HepG2 (cell line): ENCODE data around the gene NLRC5. TPM values are rescaled to one million over a fixed set of nuclear protein-coding genes. Genes with fewer than 3 reads are reported as not detected.

Experiments used
- ATAD3A ChIP-seq: sonication (generic); formaldehyde crosslinking; IDR thresholded peaks from 2 replicates; pipeline ENCODE4 v1.4.0; 2020; ENCODE audit warnings: missing genetic modification reagents
- BHLHE40 ChIP-seq: IDR thresholded peaks from 2 replicates; pipeline ENCODE4 v1.6.1; 2011; ENCODE audit warnings: low read length, improper control_type of control experiment
- E2F2 ChIP-seq: sonication (generic); formaldehyde crosslinking; IDR thresholded peaks from 2 replicates; pipeline ENCODE4 v1.4.0; 2020; ENCODE audit warnings: missing genetic modification reagents, borderline replicate concordance
- GATAD2A ChIP-seq: IDR thresholded peaks from 2 replicates; pipeline ENCODE4 v1.6.1; 2016
- KMT2B ChIP-seq: IDR thresholded peaks from 2 replicates; pipeline ENCODE4 v1.6.1; 2016; ENCODE audit warnings: missing genetic modification reagents, missing compliant biosample characterization
- MYNN ChIP-seq: sonication (generic); formaldehyde crosslinking; IDR thresholded peaks from 2 replicates; pipeline ENCODE4 v1.4.0; 2020; ENCODE audit warnings: mild to moderate bottlenecking, low read depth, missing genetic modification reagents
- RAD21 ChIP-seq: fragments of 450-650 bp; formaldehyde crosslinking; IDR thresholded peaks from 2 replicates; pipeline ENCODE4 v1.5.0; 2020; ENCODE audit warnings: mild to moderate bottlenecking
- RERE ChIP-seq: IDR thresholded peaks from 2 replicates; pipeline ENCODE4 v1.6.1; 2016; ENCODE audit warnings: low read depth, missing genetic modification reagents, missing compliant biosample characterization
- SMAD3 ChIP-seq: sonication (generic); formaldehyde crosslinking; IDR thresholded peaks from 2 replicates; pipeline ENCODE4 v1.4.0; 2020; ENCODE audit warnings: missing genetic modification reagents
- TOE1 ChIP-seq: sonication (generic); formaldehyde crosslinking; IDR thresholded peaks from 2 replicates; pipeline ENCODE4 v1.4.0; 2020; ENCODE audit warnings: mild to moderate bottlenecking, missing genetic modification reagents
- TRAFD1 ChIP-seq: sonication (generic); formaldehyde crosslinking; IDR thresholded peaks from 2 replicates; pipeline ENCODE4 v1.5.1; 2020; ENCODE audit warnings: missing genetic modification reagents, mild to moderate bottlenecking, borderline replicate concordance
- ZBTB33 ChIP-seq: sonication (generic); formaldehyde crosslinking; IDR thresholded peaks from 2 replicates; pipeline ENCODE4 v1.4.0; 2020; ENCODE audit warnings: missing genetic modification reagents
- ZNF232 ChIP-seq: sonication (generic); formaldehyde crosslinking; IDR thresholded peaks from 2 replicates; pipeline ENCODE4 v1.4.0; 2020; ENCODE audit warnings: missing genetic modification reagents, borderline replicate concordance
- ZSCAN12 ChIP-seq: sonication (generic); formaldehyde crosslinking; IDR thresholded peaks from 2 replicates; pipeline ENCODE4 v1.9.0; 2021; ENCODE audit warnings: mild to moderate bottlenecking, missing genetic modification reagents
- ZSCAN5A ChIP-seq: sonication (generic); formaldehyde crosslinking; IDR thresholded peaks from 2 replicates; pipeline ENCODE4 v1.8.0; 2022; ENCODE audit warnings: mild to moderate bottlenecking, missing genetic modification reagents, borderline replicate concordance
- polyA plus RNA-seq, 8 experiments: library from polyadenylated mRNA; depleted of rRNA in 3 of 8; stranded (reverse) in 7 of 8; unstranded in 1 of 8; fragments of >200 nt; fragmentation: Illumina TruSeq in 4 of 8; extraction: Trizol in 4 of 8; gene quantifications; 2 replicates each; pipeline versions ENCODE4 v1.2.1 to v1.2.3, GENCODE V29; 2011 to 2016; ENCODE audit warnings: low read depth in 4 of 8, missing spikeins in 1 of 8, mixed read lengths in 1 of 8; ENCODE audit not compliant: insufficient read depth in 1 of 8
- total RNA-seq, 5 experiments: library from RNA; depleted of rRNA; stranded (reverse); fragments of >200 nt; fragmentation: Illumina TruSeq; extraction: Trizol; gene quantifications; 2 replicates each; pipeline ENCODE4 v1.2.3, GENCODE V29; 2016; ENCODE audit warnings: low read depth in 1 of 5

Gene NLRC5
- total and polyA plus RNA-seq, 2 of the 13 experiments (the other 11 are each of a cell fraction or from before 2014, with no cell fraction given): 6.3 to 12.7 TPM

- TF ChIP-seq ZSCAN12 (no peak), MYNN (CRISPR knock-in tag) (no peak), RAD21 (CRISPR knock-in tag) (peak; percentile 90), TRAFD1 (no peak), ZSCAN5A (CRISPR knock-in tag) (no peak), E2F2 (no peak), BHLHE40 (no peak), ZNF232 (CRISPR knock-in tag) (no peak), ZBTB33 (CRISPR knock-in tag) (no peak), ATAD3A (no peak), SMAD3 (CRISPR knock-in tag) (no peak), TOE1 (CRISPR knock-in tag) (no peak), KMT2B (CRISPR knock-in tag) (no peak), GATAD2A (CRISPR knock-in tag) (no peak), RERE (CRISPR knock-in tag) (no peak)
Observed at GRCh38 chr16:56950881-56951771, 38.2 kb upstream of the NLRC5 start (continued).
